GM18861 (cell line): ENCODE measurements around the gene XPO4.
"Not testable (repeated sequence)": the region's sequence is repeated elsewhere in the genome, so short reads cannot be mapped to it uniquely, and the experiment has no call there.

ENCODE experiments used
- ATAC-seq: cut with Tn5 transposase; IDR thresholded peaks from one replicate; pipeline ENCODE4 v1.9.1; 2021; ENCODE audit not compliant: unreplicated experiment

The XPO4 gene

DNA sequence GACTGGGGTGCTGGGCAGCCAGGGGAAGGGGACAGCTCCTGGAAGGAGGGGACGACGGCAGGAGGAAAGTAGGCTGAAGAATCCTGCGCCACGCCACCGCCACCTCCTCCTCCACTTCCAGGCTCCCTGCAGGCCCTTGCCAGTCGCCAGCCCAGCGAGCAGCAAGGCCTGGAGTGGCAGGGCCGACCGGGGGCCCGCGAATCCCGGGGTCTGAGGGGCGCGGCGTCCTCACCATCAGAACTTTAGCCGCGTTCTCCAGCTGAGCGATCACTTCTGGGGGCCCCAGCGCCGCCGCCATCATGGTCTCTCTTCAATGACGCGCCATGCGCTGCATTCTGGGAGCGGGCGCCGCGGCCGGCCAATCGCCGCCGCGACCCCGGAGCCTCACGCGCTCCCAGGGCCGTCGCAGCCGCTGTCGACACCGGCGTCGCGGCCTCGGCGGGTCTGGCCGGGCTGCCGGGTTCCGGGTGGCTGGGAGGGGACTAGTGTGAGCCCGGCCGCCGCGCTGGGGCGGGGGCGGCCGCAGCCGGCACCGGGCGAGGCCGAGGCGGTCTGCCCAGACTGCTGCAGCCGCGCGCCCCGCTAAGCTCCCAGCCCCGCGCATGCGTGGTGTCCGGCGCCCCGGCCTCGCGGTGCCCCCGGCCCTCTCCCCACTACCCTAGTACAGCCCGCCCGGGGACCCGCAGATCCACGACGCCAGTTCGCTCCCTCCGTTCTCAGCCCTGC, at the start of gene XPO4:
Gene XPO4, minus strand, starts transcription at position 309 of the 726 bp plus-strand sequence. Its CDS starts 8 bp downstream, at position 301.
- peak; percentile 93 for ATAC-seq

DNA sequence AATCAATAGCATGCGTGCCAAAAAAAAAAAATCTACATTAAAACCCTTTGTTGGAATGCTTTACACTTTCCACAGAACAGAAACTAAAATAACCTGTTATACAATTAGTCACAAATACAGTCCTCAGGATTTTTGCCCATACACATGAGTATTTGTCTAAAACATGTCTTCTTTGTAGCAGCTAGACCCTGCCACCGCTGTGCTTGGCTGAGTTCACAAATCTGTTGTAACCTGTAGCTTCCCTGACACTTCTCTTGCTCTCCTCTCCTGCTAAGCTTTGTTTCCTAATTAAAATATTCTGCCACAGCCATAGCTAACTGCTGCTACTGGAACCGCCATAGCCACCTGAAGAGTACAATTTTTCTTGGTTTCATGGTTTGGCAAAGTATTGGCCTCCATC, 45.5 kb upstream of the XPO4 start:
- not testable (repeated sequence) for ATAC-seq

DNA sequence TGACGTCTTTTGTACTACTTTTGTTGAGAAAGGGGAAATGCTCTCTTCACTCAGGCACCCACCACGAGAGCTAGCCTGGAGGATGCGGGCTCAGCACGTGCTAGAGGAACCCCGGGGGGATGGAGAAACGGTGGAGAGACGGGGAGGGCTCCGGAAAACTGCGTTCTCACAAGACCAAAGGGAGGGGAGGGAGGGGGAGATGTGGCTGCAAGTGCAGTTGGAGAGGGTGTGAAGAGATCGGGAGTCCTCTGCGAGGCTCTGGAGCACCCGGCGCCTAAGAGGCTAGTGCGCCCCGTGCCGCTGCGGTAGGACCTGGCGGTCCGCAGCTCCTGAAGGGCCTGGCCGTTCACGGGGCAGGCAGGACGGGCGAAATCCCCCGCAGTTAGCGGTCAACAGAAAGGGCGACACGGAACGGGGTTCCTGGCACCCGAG, 43.4 kb upstream of the XPO4 start:
- ATAC-seq: no peak

DNA sequence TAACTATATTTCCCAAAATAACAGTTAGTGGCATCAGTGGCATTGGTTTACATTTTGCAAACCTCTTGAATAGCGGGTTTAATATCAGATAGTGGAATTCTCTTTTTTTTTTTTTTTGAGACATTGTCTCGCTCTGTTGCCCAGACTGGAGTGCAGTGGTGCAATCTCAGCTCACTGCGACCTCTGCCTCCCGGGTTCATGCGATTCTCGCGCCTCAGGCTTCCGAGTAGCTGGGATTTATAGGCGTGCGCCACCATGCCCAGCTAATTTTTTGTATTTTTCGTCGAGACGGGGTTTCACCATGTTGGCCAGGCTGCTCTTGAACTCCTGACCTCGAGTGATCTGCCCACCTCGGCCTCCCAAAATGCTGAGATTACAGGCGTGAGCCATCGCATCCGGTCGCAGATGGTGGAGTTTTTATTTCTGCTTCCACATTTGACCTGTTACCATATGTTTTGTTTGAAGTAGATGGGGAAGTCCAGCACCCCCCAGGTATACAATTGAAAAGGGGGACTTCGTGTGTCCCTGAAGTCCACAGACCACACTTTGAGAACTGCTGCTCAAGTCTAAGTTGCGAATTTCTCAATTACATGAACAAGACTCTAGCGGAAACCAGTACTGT, 40.5 kb upstream of the XPO4 start:
- no peak for ATAC-seq

DNA sequence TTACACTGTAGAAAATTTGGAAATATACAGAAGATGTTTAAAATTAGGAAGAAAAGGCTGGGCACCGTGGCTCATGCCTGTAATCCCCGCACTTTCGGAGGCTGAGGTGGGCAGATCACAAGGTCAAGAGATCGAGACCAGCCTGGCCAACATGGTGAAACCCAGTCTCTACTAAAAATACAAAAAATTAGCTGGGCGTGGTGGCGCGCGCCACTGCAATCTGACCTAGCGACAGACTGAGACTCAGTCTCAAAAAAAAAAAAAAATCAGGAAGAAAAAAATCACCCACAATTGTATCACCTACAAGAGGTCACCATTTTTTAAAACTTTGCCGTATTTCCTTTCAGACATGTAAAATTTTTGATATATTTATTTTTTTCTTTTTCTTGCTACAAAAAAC, 38.0 kb upstream of the XPO4 start:
- ATAC-seq: not testable (repeated sequence)

DNA sequence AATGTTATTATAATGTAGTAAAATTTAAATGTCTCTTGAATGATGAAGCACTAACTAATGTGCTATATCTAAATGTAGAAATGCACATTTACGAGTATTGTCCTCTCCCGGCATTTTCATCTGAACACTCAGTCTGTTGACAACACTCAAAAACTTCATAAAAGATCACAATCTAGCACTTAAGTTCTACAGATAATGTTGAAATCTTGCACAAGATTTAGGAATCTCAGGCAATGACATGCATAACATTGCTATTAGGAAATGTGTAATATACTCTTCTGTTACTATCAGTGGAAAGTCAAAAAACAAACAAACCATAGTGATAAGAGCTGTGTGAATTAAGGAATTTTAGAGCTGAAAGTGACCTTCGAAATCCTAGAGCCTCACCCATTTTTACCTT, 37.5 kb upstream of the XPO4 start:
- ATAC-seq: no peak

DNA sequence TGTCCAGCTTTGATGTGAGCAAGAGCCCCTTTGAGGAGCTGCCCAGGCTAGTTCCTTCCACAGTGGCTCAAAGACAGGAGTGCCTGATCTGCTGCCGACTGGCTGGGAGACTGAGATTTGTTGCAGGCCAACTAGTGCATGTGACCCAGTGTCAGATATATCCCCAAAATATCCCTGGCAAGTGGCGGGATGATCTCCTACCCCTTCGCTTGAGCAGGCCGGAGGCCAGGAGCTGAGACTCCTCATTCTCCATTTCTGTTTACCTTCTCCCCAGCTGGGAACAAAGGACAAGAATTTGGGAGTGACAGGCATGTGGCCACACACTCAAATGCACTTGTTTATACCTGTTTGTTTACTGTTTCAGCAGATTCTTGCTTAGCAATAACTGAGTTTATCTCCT, 37.1 kb upstream of the XPO4 start:
- no peak for ATAC-seq

DNA sequence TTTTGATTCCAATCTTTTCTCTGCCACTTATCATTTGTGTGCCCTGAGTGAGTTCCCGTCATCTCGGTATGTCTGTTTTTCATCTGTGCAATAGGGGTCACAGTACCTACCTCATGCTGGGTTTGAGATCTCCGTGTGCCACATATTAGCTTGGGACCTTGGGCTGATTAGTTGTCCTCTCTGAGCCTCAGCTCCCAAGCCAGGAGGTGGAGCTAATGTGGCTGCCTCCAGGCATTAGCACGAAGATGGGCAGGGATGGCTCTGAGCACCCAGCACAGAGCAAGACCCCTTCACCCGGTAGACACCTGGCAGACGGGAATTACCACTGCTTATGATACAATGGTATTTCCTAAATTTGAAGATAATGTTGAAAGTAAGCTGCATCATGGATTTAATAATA, 35.8 kb upstream of the XPO4 start:
- ATAC-seq: no peak

DNA sequence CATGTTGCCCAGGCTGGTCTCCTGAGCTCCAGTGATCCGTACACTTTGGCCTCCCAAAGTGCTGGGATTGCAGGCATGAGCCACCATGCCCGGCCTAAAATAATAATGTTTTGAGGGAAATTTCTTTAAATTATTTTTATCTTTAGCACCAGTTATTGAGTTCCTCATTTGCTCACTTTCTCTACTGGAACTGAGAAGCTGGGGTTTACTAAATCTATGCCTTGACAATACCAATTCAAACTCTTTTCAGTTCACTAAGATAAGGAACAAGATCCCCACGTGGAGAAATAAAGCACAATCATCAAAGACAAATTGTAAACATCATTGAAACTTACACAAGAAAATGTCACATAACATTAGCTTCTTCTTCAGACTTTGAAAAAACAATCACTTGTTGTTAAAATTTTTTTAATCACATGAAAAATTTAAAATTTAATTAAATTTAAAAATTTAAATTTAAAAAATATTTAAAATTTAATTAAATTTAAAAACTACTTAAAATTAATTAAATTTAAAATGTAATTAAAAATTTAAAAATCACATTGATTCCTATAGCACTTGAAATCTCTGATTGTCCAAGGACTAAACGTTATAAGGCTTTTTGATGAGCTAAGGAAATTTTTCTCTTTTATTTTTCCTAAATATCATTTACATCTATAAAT, 25.2 kb upstream of the XPO4 start:
- no peak for ATAC-seq

DNA sequence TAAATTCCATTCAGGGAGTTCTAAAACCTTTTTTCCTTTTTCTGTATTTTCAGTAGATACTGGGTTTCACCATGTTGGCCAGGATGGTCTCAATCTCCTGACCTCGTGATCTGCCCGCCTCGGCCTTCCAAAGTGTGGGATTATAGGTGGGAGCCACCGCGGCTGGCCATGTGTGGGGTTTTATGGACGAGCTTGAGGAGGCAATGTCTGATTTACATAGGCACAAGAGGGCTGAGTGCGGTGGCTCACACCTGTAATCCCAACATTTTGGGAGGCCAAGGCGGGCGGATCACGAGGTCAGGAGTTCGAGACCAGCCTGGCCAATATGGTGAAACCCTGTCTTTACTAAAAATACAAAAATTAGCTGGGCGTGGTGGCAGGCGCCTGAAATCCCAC, 22.8 kb upstream of the XPO4 start:
- ATAC-seq: not testable (repeated sequence)

DNA sequence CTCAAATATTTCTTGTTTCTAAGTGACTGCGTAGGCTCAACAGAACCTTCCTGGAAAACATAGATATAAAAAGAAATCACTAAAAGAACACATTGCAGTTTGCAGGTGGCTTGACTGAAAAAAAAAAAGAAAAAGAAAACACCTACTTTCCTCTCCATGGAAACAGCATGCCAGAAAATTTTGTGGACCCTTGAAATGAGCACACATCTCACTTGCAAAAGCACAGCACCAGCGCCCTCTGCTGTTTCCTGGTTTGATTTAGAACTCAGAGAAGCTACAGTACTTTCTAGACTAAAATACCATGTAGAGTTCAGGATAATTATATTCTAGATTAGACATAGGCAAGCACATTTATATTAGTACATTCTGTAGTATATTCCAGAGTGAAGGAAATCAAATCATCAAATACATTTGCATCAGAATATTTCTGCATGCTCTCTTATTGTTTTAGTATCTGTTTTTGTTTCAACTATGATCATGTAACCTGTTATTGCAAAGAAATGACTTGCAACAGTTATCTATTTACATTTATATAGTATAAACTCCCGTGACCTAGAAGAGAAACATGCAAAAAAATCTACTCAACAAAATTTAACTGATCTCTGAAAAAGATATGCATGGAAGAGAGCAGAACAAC, 22.3 kb upstream of the XPO4 start:
- no peak for ATAC-seq

DNA sequence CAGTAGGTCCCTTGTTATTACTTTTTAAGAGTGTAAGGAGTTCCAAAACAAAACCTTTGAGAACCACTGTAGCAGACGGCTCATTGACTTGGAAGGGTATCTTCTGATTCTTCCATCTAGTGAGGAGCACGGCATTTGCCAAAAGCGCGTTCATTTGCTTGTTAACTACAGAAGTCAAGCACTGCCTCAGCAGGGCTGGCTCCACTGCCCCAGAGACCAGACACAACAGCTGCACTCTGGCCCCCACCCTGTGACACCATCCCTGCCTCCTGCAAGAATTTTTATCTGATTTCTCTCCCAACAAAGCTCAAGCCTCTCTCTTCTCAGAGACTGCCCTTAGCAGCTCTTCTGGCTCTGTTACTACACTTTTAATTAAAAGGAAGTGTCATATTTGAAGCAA, 20.7 kb upstream of the XPO4 start:
- ATAC-seq: no peak

DNA sequence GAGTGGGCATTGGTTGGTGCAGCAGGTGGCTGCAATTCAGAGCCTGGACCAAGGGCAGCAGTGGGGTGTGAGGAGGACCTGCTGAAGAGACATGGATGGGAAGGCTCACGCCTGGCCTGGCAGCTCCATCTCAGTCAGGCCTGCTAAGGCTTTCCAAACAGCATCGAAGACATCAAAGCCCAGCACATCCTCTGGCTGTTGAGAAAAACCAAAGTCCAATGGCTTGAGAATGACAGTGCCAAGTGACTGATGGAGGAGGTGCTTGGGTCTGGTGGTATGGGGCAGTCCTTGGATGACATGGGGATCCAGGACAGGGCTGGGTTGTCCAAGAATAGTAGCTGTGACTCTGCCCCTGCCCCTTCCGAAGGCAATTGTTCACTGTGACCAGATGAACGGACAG, 19.0 kb upstream of the XPO4 start:
- ATAC-seq: no peak

DNA sequence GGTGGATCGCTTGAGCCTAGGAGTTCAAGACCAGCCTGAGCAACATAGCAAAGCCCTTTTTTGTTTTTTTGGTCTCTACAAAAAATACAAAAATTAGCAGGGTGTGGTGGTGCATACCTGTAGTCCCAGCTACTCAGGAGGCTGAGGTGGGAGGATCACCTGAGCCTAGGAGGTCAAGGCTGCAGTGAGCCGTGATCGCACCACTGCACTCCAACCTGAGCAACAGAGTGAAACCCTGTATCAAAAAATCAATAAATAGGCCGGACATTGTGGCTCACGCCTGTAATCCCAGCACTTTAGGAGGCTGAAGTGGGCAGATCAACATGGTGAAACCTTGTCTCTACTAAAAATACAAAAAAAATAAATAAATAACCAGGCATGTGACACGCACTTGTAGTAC, 13.1 kb upstream of the XPO4 start:
- ATAC-seq: not testable (repeated sequence)

DNA sequence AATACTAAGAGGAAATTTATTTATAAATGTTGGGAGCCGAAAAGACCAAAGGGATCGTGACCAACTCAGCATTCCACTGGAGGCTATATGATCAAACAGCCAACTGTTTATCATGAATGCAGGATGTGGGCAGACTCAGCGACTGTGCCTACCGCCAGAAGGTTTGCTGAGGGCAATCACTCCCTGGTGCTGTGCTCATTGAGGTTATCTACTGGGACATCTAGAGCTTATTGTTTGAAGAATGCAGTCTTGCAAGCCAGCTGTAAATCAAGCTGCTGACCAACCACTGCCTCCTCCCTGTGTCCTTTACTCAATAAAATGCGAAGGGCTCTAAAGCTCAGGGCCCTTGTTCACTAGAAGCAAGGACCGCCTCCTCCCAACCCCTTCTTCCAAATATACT, 8.5 kb upstream of the XPO4 start:
- ATAC-seq: no peak

DNA sequence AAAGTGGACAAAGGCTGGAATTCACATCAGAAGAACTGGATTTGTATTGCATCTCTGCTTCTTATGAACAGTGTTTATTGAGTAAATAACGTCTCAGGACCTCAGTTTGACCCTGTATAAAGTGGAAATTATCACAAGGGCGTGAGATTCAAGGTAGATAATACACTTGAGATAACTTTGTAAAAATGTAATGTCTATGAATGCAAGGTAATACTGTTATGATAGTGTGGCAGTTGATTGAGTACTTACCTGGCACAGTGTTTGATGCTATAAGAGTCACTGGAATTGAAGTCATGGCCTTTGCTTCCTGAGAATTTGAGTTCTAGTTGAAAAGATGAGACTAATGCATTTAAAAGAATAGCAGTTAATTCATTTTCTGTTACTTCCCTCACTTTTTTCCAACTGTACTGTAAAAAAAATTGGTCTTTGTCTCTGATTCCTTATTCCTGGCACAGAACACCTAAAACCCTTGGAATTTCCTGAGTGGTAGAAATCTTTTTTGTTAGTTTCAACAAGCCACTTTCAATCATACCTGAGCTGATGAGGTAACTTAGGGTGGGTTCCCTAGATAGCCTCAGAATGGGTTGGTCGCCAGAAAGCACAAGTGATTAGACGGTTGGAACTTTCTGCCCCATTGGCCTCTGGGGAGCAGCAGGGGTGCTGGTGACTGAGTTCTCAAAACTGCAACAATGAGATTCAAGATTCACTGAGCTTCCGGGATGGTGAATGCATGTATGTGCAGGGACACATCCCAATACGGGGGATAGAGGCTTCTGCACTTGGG, 6.4 kb upstream of the XPO4 start:
- ATAC-seq: no peak

DNA sequence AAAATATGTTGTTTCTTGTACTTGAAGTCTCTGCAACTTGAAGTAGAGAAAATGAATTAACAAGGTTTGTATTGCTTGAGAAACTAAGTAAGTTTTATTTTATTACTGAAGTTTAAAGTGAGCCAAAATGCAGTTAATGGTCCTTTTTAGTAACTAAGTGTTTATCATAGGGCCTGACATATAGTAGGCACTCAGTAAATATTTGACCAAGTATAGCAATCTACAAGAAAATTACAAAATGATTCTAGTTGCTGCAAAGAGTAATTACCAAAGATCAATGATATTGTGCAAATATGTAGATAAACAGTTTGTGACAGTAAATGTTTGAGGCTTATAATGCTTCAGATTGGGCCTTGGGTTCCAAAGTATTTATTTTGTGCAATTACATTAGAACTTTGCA, 2.4 kb upstream of the XPO4 start:
- ATAC-seq: no peak

DNA sequence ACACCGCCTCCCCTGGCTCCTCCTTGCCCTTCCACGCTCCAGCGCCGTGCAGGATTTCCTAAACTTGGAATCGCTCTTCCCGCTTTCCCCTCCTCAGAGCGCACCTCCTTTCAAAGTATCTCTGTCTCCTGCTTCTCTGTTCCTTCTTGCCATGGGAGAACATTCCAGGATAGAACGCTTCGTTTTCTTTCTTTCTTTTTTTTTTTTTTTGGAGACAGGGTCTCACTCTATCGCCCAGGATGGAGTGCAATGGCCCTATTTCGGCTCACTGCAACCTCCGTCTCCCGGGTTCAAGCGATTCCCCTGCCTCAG, 574 bp upstream of the XPO4 start:
- no peak for ATAC-seq

DNA sequence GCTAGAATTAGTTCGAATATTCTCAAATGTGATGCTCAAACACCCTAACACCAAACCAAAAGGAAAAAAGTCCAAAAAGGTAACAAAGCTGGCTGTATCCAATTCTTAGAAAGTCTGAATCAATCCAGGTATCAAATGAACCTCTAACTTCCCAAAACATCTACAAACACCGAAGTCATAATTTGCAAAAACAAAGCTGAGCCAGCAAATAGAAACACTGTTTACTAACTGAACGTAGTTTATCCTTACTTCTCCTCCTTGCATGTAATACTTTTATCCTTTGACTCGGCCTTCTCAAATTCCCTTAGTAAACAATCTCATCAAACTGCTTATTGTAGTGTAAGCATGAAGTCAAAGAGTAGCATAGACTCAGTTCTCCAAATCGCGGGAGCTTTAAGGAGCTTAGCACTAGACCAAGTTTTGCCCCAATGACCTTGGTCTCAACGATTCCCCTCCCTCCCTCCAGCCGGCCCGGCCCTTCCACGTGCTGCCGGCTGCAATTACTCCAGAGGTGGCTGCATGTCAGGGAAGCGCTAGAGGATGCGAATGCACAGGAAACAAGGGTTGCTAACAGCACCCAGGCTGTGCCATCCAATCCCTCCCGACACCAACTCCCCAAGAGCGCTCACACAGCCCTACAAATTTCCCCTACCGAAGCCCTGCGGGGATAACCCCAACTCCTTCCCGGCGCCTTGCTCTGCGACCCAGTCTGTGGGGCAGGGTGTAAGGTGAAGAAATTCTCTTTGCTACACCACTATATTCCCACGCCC, 693 bp downstream of the XPO4 start:
- peak; percentile 23 for ATAC-seq

DNA sequence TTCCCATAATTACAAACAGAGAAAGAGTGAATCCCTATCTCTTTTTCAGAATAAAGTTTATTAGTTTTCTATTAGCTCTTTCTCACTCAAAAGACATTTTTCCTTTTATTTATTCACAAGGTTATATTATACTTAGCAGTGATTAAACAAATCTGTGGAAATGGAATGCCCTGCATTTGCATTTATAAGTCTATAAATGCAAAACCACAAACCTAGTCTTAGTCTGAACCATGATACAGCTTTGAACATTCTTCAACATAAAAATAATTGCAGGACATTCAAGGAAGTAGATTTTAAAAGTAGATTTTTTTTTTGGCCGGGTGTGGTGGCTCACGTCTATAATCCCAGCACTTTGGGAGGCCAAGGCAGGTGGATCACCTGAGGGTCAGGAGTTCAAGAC, 8.3 kb downstream of the XPO4 start:
- ATAC-seq: no peak
